Breast epithelium (tissue), 4 donors: ENCODE data around the gene EPB41. TPM values are rescaled to one million over a fixed set of nuclear protein-coding genes. Genes with fewer than 3 reads are reported as not detected.
"Not testable (repeated sequence)": the region's sequence is repeated elsewhere in the genome, so short reads cannot be mapped to it uniquely, and the experiment has no call there.

Experiments
- DNase-seq, 2 donors: peaks; one replicate each; pipeline ENCODE4 v3.0.0-alpha.2; 2019; ENCODE audit warnings: low spot score in 2 of 2
- H3K27ac ChIP-seq, 2 donors: fragments of 200-600 bp; sonication (generic) in 1 of 2; one replicate each; pipeline ENCODE4 v1.5.1; 2016 to 2019; ENCODE audit warnings: mild to moderate bottlenecking in 1 of 2
- H3K27me3 ChIP-seq, 2 donors: fragments of 200-600 bp; sonication (generic) in 1 of 2; one replicate each; pipeline versions ENCODE4 v1.5.1 to v1.6.0; 2017 to 2019; ENCODE audit warnings: control low read depth in 1 of 2, mild to moderate bottlenecking in 1 of 2
- H3K36me3 ChIP-seq: fragments of 200-600 bp; one replicate; pipeline ENCODE4 v1.5.1; 2019
- H3K4me1 ChIP-seq, 2 donors: fragments of 200-600 bp; sonication (generic); one replicate each; pipeline ENCODE4 v1.5.1; 2016 to 2019; ENCODE audit warnings: control low read depth in 1 of 2
- H3K4me3 ChIP-seq, 3 donors: fragments of 200-600 bp; sonication (generic); 1 replicate in 2 of 3; 2 replicates in 1 of 3; pipeline ENCODE4 v1.5.1; 2016 to 2019; ENCODE audit warnings: mild to moderate bottlenecking in 3 of 3, moderate library complexity in 2 of 3
- H3K9me3 ChIP-seq, 2 donors: fragments of 200-600 bp; sonication (generic) in 1 of 2; one replicate each; pipeline ENCODE4 v1.5.1; 2016 to 2019; ENCODE audit warnings: control low read depth in 1 of 2
- POLR2A ChIP-seq: fragments of 450-650 bp; IDR thresholded peaks from one replicate; pipeline ENCODE4 v1.6.1; 2016; ENCODE audit warnings: antibody characterized with exemption, mild to moderate bottlenecking, moderate library complexity
- POLR2AphosphoS5 ChIP-seq, 3 donors: sonication (generic); formaldehyde crosslinking; IDR thresholded peaks; one replicate each; pipeline ENCODE4 v1.6.1; 2017; ENCODE audit warnings: antibody characterized with exemption in 3 of 3
- intact Hi-C: fragments of 100-400 bp; cut with DNase I; formaldehyde crosslinking; loops from one replicate; pipeline ENCODE4 v1.15.1; 2023; ENCODE audit warnings: low total_unique reads
- total RNA-seq, 3 donors: library from RNA; depleted of rRNA; stranded (reverse); fragments of >200 nt; gene quantifications; one replicate each; pipeline ENCODE4 v1.1.0, GENCODE V29; 2016
- TF ChIP-seq, protein P1 (sequence below), 3 donors: fragments of 450-650 bp; IDR thresholded peaks; one replicate each; pipeline ENCODE4 v1.5.1; 2016 to 2017; ENCODE audit warnings: antibody characterized with exemption in 3 of 3, mild to moderate bottlenecking in 3 of 3, moderate library complexity in 3 of 3

The EPB41 gene
- total RNA-seq, 3 donors from 2014 or later: 36.2 to 67.2 (median 51.8) TPM

DNA sequence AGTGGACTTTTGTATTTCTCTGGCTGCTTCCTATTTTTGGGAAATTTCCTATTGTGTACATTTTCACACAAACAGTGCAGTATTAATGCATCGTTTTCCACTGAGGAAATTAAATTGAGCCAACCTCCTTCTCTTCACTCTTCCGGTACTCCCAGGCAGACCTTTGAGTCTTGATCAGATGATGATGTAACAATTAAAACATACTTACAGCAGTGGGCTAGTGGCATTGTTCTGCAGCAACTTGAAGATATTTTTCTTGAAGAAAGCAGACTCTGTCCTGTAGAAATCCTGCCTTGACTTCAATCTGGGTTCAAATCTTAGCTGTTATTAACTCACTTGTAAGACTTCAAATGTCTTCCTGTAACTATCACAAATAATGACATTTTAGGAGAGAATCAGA is 228.3 kb downstream of the EPB41 start:
- no peaks in the 10 kb centered on the region for H3K9me3 ChIP-seq
- H3K27ac ChIP-seq: no peak overlapping the region
- H3K27me3 ChIP-seq: no peaks in the 10 kb centered on the region
- intact Hi-C loops: no loop called here
- no peak overlapping the region for H3K4me3 ChIP-seq
- TF ChIP-seq POLR2AphosphoS5 (IDR thresholded peaks at IDR 0.05) (no peak), POLR2A (no peak)
- TF ChIP-seq, protein P1, sequence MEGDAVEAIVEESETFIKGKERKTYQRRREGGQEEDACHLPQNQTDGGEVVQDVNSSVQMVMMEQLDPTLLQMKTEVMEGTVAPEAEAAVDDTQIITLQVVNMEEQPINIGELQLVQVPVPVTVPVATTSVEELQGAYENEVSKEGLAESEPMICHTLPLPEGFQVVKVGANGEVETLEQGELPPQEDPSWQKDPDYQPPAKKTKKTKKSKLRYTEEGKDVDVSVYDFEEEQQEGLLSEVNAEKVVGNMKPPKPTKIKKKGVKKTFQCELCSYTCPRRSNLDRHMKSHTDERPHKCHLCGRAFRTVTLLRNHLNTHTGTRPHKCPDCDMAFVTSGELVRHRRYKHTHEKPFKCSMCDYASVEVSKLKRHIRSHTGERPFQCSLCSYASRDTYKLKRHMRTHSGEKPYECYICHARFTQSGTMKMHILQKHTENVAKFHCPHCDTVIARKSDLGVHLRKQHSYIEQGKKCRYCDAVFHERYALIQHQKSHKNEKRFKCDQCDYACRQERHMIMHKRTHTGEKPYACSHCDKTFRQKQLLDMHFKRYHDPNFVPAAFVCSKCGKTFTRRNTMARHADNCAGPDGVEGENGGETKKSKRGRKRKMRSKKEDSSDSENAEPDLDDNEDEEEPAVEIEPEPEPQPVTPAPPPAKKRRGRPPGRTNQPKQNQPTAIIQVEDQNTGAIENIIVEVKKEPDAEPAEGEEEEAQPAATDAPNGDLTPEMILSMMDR (IDR thresholded peaks at IDR 0.05): no peak
- no peaks in the 10 kb centered on the region for H3K36me3 ChIP-seq
- no peaks in the 10 kb centered on the region for H3K4me1 ChIP-seq
- no peak for DNase-seq

- Histone ChIP-seq H3K9me3 (no peaks in the 10 kb centered on the region), H3K27ac (no peak overlapping the region), H3K36me3 (no peaks in the 10 kb centered on the region), H3K4me1 (no peaks in the 10 kb centered on the region), H3K4me3 (no peak overlapping the region), H3K27me3 (no peaks in the 10 kb centered on the region)
- TF ChIP-seq POLR2A (no peak), POLR2AphosphoS5 (IDR thresholded peaks at IDR 0.05) (no peak)
- TF ChIP-seq, protein P1 (IDR thresholded peaks at IDR 0.05): no peak
- no peak for DNase-seq
- intact Hi-C loops: no loop called here
Measured at GRCh38 chr1:29144178-29144577, 229.8 kb downstream of the EPB41 start.

DNA sequence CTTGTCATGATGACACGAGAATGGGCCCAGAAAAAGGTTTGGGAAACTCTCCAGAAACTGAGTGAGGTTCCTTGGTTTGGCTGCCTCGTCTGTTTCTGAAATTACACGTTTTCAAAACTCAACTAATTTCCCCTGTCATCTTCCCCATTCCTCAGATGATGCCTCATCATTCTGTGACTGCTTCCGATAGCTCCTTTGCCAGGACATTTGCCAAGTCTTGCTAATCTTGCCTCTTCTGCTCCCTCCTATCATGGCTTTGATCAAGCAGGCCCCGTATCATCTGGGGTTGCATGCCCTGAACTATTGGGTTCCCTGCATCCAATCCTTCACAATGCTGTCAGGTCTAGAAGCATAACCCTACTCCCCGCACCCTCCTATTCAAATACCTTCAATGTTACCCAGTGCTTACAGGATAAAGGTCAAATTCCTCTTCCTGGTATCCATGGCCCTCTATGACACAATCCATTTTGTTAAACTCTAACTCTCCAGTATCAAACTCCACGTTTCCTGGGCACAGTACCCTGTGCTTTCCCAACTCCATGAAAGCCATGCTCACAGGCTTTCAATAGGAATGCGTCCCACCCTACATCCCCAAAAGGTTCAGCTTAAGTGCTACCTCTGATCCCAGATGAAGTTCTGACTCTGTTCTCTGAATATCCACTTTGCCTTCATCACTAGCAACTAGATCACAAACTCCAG is 231.5 kb downstream of the EPB41 start:
- no peak overlapping the region for H3K4me3 ChIP-seq
- TF ChIP-seq, protein P1 (IDR thresholded peaks at IDR 0.05): no peak
- TF ChIP-seq POLR2A (no peak), POLR2AphosphoS5 (IDR thresholded peaks at IDR 0.05) (no peak)
- intact Hi-C loops: no loop called here
- H3K9me3 ChIP-seq: no peaks in the 10 kb centered on the region
- H3K4me1 ChIP-seq: no peaks in the 10 kb centered on the region
- no peak overlapping the region for H3K27ac ChIP-seq
- no peaks in the 10 kb centered on the region for H3K27me3 ChIP-seq
- DNase-seq: no peak
- H3K36me3 ChIP-seq: no peaks in the 10 kb centered on the region

DNA sequence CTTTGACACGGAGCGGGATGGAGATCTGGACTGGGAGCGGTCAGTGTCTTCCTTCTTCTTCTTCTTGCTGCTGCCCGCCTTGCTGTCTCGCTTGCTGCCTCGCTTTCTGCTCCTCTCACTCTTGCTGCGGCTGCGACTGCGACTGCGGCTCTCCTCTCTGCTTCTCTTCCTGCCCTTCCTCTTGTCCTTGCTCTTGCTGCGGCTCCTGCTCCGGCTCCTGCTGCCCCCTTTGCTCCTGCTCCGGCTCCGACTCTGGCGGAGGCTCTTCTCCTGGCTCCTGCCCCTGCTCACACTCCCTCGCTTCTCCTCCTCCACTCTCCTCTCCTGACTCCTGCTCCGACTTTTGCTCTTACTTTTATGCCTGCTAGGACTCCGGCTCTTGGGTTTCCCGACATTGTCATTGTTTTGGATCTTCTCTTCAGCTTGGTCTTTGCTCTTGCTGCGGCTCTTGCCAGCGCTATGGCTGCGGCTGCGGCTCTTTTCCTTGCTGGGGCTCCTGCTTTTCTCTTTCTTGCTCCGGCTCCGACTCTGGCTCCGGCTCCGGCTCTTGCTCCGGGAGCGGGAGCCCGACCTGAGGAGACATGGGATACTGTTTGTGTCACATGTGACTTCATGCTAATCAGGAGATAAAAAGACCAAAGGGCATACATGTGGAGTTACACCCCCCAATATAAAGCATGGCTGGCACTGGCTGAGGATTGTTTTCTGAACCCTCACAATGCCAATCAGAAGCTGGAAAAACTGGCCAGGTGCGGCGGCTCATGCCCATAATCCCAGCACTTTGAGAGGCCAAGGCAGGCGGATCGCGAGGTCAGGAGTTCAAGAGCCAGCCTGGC is 234.5 kb downstream of the EPB41 start:
- intact Hi-C loops: no loop called here

DNA sequence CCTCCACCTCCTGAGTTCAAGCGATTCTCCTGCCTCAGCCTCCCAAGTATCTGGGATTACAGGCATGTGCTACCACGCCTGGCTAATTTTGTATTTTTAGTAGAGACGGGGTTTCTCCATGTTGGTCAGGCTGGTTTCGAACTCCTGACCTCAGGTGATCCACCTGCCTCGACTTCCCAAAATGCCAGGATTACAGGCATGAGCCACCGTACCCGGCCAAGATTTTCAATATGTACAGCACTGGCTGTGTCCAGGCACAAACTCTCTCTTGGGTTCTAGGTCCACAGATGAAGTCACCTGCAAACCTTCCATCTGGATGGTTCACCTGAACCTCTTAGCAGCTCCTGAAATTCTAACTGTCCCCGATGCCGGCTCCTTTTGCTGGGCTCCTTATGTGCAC is 236.0 kb downstream of the EPB41 start:
- H3K27me3 ChIP-seq, H3K9me3 ChIP-seq, H3K4me1 ChIP-seq, H3K36me3 ChIP-seq, H3K4me3 ChIP-seq, intact Hi-C loops, DNase-seq, H3K27ac ChIP-seq: not testable (repeated sequence)

More for the DNA sequence above, 234.5 kb downstream of the EPB41 start:
- no peak for DNase-seq
- no peaks in the 10 kb centered on the region for H3K4me1 ChIP-seq
- H3K4me3 ChIP-seq: no peak overlapping the region
- TF ChIP-seq POLR2A (no peak), POLR2AphosphoS5 (IDR thresholded peaks at IDR 0.05) (no peak)
- TF ChIP-seq, protein P1 (IDR thresholded peaks at IDR 0.05): no peak
- no peaks in the 10 kb centered on the region for H3K36me3 ChIP-seq
- no peaks in the 10 kb centered on the region for H3K9me3 ChIP-seq
- no peak overlapping the region for H3K27ac ChIP-seq
- no peaks in the 10 kb centered on the region for H3K27me3 ChIP-seq
